ENCODE measurements around the gene MAGEF1. TPM values are rescaled to one million over a fixed set of nuclear protein-coding genes. Genes with fewer than 3 reads are reported as not detected.
"Not testable (repeated sequence)": the region's sequence is repeated elsewhere in the genome, so short reads cannot be mapped to it uniquely, and the experiment has no call there.

Gene MAGEF1
- total and polyA plus RNA-seq, 2 experiments from 2014 or later = 66.5 to 88.7 TPM

DNA sequence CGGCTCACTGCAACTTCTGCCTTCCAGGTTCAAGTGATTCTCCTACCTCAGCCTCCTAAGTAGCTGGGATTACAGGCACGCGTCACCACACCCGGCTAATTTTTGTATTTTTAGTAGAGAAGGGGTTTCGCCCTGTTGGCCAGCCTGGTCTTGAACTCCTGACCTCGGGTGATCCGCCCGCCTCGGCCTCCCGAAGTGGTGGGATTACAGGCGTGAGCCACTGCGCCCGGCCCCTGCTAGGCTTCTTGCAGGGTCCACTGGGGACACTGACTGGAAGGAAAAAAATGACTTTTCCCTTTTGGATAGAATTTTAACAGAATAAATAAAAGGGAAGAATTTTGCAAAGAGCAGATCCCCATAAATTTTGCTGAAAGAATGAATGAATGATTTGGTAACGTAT, 17.3 kb upstream of the MAGEF1 start:
- H3K4me2 ChIP-seq = not testable (repeated sequence)

DNA sequence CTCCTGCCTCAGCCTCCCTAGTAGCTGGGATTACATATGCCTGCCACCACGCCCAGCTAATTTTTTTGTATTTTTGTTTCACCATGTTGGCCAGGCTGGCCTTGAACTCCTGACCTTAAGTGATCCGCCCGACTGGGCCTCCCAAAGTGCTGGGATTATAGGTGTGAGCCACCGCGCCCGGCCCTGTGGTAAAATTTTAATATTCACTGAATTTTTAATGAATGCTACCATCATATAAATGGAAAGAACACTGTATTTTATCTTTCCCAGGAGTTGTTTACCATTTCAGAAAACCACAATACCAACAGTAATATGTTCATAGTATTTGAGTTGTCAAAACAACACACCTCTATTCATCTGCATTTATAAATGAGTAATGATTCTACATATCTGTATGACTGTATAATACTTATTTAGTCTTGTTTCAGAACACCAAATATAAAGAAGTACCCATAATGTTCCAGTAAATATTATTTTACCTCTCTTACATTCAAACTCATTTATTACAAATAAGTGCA, 16.2 kb upstream of the MAGEF1 start:
- no peak overlapping the region for H3K4me3 ChIP-seq
- peaks cover 6% of the 10 kb centered on the region for H3K27me3 Mint-ChIP-seq (ENCODE audit: insufficient read depth, low read depth, poor library complexity)
- no peaks in the 10 kb centered on the region for H3K36me3 Mint-ChIP-seq (ENCODE audit: low read depth)
- no peak overlapping the region for H2AFZ ChIP-seq
- no peak for DNase-seq (ENCODE audit: low spot score)
- peaks cover 11% of the 10 kb centered on the region; the same call in 2 of the 3 replicates for H3K4me1 Mint-ChIP-seq
- TF ChIP-seq ZNF114 (CRISPR knock-in tag; IDR thresholded peaks at IDR 0.05) = no peak
- TF ChIP-seq, protein P1, sequence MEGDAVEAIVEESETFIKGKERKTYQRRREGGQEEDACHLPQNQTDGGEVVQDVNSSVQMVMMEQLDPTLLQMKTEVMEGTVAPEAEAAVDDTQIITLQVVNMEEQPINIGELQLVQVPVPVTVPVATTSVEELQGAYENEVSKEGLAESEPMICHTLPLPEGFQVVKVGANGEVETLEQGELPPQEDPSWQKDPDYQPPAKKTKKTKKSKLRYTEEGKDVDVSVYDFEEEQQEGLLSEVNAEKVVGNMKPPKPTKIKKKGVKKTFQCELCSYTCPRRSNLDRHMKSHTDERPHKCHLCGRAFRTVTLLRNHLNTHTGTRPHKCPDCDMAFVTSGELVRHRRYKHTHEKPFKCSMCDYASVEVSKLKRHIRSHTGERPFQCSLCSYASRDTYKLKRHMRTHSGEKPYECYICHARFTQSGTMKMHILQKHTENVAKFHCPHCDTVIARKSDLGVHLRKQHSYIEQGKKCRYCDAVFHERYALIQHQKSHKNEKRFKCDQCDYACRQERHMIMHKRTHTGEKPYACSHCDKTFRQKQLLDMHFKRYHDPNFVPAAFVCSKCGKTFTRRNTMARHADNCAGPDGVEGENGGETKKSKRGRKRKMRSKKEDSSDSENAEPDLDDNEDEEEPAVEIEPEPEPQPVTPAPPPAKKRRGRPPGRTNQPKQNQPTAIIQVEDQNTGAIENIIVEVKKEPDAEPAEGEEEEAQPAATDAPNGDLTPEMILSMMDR (conservative IDR thresholded peaks at IDR 0.05; ENCODE audit: low read depth in 2 of 2) = no peak
- TF ChIP-seq, protein P2, sequence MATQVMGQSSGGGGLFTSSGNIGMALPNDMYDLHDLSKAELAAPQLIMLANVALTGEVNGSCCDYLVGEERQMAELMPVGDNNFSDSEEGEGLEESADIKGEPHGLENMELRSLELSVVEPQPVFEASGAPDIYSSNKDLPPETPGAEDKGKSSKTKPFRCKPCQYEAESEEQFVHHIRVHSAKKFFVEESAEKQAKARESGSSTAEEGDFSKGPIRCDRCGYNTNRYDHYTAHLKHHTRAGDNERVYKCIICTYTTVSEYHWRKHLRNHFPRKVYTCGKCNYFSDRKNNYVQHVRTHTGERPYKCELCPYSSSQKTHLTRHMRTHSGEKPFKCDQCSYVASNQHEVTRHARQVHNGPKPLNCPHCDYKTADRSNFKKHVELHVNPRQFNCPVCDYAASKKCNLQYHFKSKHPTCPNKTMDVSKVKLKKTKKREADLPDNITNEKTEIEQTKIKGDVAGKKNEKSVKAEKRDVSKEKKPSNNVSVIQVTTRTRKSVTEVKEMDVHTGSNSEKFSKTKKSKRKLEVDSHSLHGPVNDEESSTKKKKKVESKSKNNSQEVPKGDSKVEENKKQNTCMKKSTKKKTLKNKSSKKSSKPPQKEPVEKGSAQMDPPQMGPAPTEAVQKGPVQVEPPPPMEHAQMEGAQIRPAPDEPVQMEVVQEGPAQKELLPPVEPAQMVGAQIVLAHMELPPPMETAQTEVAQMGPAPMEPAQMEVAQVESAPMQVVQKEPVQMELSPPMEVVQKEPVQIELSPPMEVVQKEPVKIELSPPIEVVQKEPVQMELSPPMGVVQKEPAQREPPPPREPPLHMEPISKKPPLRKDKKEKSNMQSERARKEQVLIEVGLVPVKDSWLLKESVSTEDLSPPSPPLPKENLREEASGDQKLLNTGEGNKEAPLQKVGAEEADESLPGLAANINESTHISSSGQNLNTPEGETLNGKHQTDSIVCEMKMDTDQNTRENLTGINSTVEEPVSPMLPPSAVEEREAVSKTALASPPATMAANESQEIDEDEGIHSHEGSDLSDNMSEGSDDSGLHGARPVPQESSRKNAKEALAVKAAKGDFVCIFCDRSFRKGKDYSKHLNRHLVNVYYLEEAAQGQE (IDR thresholded peaks at IDR 0.05; ENCODE audit: unreplicated experiment) = no peak
- TF ChIP-seq, protein P3, sequence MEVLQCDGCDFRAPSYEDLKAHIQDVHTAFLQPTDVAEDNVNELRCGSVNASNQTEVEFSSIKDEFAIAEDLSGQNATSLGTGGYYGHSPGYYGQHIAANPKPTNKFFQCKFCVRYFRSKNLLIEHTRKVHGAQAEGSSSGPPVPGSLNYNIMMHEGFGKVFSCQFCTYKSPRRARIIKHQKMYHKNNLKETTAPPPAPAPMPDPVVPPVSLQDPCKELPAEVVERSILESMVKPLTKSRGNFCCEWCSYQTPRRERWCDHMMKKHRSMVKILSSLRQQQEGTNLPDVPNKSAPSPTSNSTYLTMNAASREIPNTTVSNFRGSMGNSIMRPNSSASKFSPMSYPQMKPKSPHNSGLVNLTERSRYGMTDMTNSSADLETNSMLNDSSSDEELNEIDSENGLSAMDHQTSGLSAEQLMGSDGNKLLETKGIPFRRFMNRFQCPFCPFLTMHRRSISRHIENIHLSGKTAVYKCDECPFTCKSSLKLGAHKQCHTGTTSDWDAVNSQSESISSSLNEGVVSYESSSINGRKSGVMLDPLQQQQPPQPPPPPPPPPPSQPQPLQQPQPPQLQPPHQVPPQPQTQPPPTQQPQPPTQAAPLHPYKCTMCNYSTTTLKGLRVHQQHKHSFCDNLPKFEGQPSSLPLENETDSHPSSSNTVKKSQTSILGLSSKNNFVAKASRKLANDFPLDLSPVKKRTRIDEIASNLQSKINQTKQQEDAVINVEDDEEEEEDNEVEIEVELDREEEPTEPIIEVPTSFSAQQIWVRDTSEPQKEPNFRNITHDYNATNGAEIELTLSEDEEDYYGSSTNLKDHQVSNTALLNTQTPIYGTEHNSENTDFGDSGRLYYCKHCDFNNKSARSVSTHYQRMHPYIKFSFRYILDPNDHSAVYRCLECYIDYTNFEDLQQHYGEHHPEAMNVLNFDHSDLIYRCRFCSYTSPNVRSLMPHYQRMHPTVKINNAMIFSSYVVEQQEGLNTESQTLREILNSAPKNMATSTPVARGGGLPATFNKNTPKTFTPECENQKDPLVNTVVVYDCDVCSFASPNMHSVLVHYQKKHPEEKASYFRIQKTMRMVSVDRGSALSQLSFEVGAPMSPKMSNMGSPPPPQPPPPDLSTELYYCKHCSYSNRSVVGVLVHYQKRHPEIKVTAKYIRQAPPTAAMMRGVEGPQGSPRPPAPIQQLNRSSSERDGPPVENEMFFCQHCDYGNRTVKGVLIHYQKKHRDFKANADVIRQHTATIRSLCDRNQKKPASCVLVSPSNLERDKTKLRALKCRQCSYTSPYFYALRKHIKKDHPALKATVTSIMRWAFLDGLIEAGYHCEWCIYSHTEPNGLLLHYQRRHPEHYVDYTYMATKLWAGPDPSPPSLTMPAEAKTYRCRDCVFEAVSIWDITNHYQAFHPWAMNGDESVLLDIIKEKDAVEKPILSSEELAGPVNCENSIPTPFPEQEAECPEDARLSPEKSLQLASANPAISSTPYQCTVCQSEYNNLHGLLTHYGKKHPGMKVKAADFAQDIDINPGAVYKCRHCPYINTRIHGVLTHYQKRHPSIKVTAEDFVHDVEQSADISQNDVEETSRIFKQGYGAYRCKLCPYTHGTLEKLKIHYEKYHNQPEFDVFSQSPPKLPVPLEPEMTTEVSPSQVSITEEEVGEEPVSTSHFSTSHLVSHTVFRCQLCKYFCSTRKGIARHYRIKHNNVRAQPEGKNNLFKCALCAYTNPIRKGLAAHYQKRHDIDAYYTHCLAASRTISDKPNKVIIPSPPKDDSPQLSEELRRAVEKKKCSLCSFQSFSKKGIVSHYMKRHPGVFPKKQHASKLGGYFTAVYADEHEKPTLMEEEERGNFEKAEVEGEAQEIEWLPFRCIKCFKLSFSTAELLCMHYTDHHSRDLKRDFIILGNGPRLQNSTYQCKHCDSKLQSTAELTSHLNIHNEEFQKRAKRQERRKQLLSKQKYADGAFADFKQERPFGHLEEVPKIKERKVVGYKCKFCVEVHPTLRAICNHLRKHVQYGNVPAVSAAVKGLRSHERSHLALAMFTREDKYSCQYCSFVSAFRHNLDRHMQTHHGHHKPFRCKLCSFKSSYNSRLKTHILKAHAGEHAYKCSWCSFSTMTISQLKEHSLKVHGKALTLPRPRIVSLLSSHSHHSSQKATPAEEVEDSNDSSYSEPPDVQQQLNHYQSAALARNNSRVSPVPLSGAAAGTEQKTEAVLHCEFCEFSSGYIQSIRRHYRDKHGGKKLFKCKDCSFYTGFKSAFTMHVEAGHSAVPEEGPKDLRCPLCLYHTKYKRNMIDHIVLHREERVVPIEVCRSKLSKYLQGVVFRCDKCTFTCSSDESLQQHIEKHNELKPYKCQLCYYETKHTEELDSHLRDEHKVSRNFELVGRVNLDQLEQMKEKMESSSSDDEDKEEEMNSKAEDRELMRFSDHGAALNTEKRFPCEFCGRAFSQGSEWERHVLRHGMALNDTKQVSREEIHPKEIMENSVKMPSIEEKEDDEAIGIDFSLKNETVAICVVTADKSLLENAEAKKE (CRISPR knock-in tag; IDR thresholded peaks at IDR 0.05) = no peak
- H3K4me2 ChIP-seq = no peak overlapping the region
- H3K9me2 ChIP-seq (ENCODE audit: insufficient read depth) = no peaks in the 10 kb centered on the region; the same call in 1 of the 2 replicates
- no peaks in the 10 kb centered on the region for H3F3A ChIP-seq (replicated peaks; ENCODE audit: low read depth)
- H3K4me1 ChIP-seq (ENCODE audit: insufficient read depth) = no peaks in the 10 kb centered on the region
- no peaks in the 10 kb centered on the region for H3K79me2 ChIP-seq (replicated peaks; ENCODE audit: insufficient read depth)
- H3K27ac Mint-ChIP-seq = no peak overlapping the region
- H3K27me3 ChIP-seq (ENCODE audit: insufficient read depth) = no peaks in the 10 kb centered on the region
- H3K27ac ChIP-seq (ENCODE audit: low read depth) = no peak overlapping the region
- no peak for ATAC-seq
- no peaks in the 10 kb centered on the region for H4K20me1 ChIP-seq (replicated peaks; ENCODE audit: insufficient read depth)
- no peaks in the 10 kb centered on the region for H3K9me3 Mint-ChIP-seq
- no peaks in the 10 kb centered on the region for H3K36me3 ChIP-seq (ENCODE audit: insufficient read depth)
- no peak overlapping the region for H3K4me3 Mint-ChIP-seq

More for the DNA sequence above, 17.3 kb upstream of the MAGEF1 start:
- not testable (repeated sequence) for H3K4me3 ChIP-seq; H4K20me1 ChIP-seq (replicated peaks; ENCODE audit: insufficient read depth); H3K9me3 Mint-ChIP-seq; H3F3A ChIP-seq (replicated peaks; ENCODE audit: low read depth); H3K27ac ChIP-seq (ENCODE audit: low read depth); DNase-seq (ENCODE audit: low spot score); H2AFZ ChIP-seq; H3K36me3 Mint-ChIP-seq (ENCODE audit: low read depth); H3K4me3 Mint-ChIP-seq; H3K27ac Mint-ChIP-seq; H3K27me3 ChIP-seq (ENCODE audit: insufficient read depth); ATAC-seq; H3K9me2 ChIP-seq (ENCODE audit: insufficient read depth); H3K79me2 ChIP-seq (replicated peaks; ENCODE audit: insufficient read depth); H3K27me3 Mint-ChIP-seq (ENCODE audit: insufficient read depth, low read depth, poor library complexity); H3K4me1 ChIP-seq (ENCODE audit: insufficient read depth); H3K36me3 ChIP-seq (ENCODE audit: insufficient read depth)
- peaks cover 11% of the 10 kb centered on the region; the same call in 2 of the 3 replicates for H3K4me1 Mint-ChIP-seq
